Activated CD4-positive, alpha-beta T cell treated with anti-CD3 and anti-CD28 coated beads, Interleukin-2, amount 10 ng/mL, durations not matched to agents 7 days and 5 days (primary cell): ENCODE measurements around the gene HYAL3. TPM values are rescaled to one million over a fixed set of nuclear protein-coding genes. Genes with fewer than 3 reads are reported as not detected.
A peak's percentile ranks its signal among the peaks of the same experiment; 100 is the strongest.

Experiments
- CTCF ChIA-PET: fragments of 350-600 bp; sonication (Branson Sonifier 250); formaldehyde crosslinking; loops from one replicate; lab custom pipeline; 2021; ENCODE audit warnings: antibody characterized with exemption; lab: Charles Lee
- POLR2A ChIA-PET: fragments of 350-600 bp; sonication (Branson Sonifier 250); formaldehyde crosslinking; loops from one replicate; lab custom pipeline; 2021; ENCODE audit warnings: antibody characterized with exemption; lab: Charles Lee
- DNase-seq: peaks from one replicate; pipeline ENCODE4 v3.0.0-alpha.2; 2020
- H3K27ac Mint-ChIP-seq: one replicate; pipeline ENCODE4 v1.8.0; 2021; ENCODE audit warnings: mild to moderate bottlenecking, moderate library complexity, mixed read lengths
- H3K27me3 Mint-ChIP-seq: one replicate; pipeline ENCODE4 v1.8.0; 2021; ENCODE audit warnings: mixed read lengths
- H3K36me3 Mint-ChIP-seq: one replicate; pipeline ENCODE4 v1.8.0; 2021; ENCODE audit warnings: low read depth, mixed read lengths
- H3K4me1 Mint-ChIP-seq: one replicate; pipeline ENCODE4 v1.8.0; 2021; ENCODE audit warnings: mixed read lengths
- H3K4me3 Mint-ChIP-seq: one replicate; pipeline ENCODE4 v1.8.0; 2021; ENCODE audit warnings: mild to moderate bottlenecking, moderate library complexity, mixed read lengths
- H3K9me3 Mint-ChIP-seq: one replicate; pipeline ENCODE4 v1.8.0; 2021; ENCODE audit warnings: mixed read lengths
- total RNA-seq, 2 experiments: library from RNA; stranded (reverse); gene quantifications; one replicate each; pipeline ENCODE4 v1.2.3, GENCODE V29; 2021

HYAL3 gene
- total RNA-seq, 2 experiments from 2014 or later = 9.2 to 10.9 TPM

- H3K4me3 Mint-ChIP-seq = peak overlapping the region; percentile 51
- CTCF ChIA-PET = interaction anchor here (1.1 to 1.4 kb wide), 2 partner anchors 10 to 51 kb away, joined by 4 to 7 read pairs; no protein-coding TSS in a partner anchor
- POLR2A ChIA-PET = no interaction called here
- no peaks in the 10 kb centered on the region for H3K9me3 Mint-ChIP-seq
- peaks cover 19% of the 10 kb centered on the region for H3K36me3 Mint-ChIP-seq
- DNase-seq = peak; percentile 5
- H3K4me1 Mint-ChIP-seq = peaks cover 29% of the 10 kb centered on the region
- H3K27me3 Mint-ChIP-seq = no peaks in the 10 kb centered on the region
- no peak overlapping the region for H3K27ac Mint-ChIP-seq
Observed at GRCh38 chr3:50326182-50326541, 27.0 kb upstream of the HYAL3 start.

GRCh38 chr3:50325497-50326181 lies 26.4 kb upstream of the HYAL3 start:
- ChIA-PET CTCF (interaction anchor here (1.1 to 3.4 kb wide), 3 partner anchors 11 to 51 kb away, joined by 4 to 19 read pairs (median 7); partner anchors contain the start of genes HYAL3 and NAA80), POLR2A (no interaction called here)
- Mint-ChIP-seq H3K27ac (no peak overlapping the region), H3K4me1 (peaks cover 30% of the 10 kb centered on the region), H3K4me3 (peak overlapping the region; percentile 51), H3K9me3 (no peaks in the 10 kb centered on the region), H3K36me3 (peaks cover 14% of the 10 kb centered on the region), H3K27me3 (no peaks in the 10 kb centered on the region)
- DNase-seq = peak; percentile 5

GRCh38 chr3:50325113-50325480 lies 25.9 kb upstream of the HYAL3 start:
- Mint-ChIP-seq H3K4me3 (no peak overlapping the region), H3K4me1 (peaks cover 35% of the 10 kb centered on the region), H3K36me3 (peaks cover 10% of the 10 kb centered on the region), H3K9me3 (no peaks in the 10 kb centered on the region), H3K27me3 (no peaks in the 10 kb centered on the region), H3K27ac (no peak overlapping the region)
- POLR2A ChIA-PET = no interaction called here
- peak; percentile 6 for DNase-seq
- CTCF ChIA-PET = interaction anchor here (0.5 to 4.2 kb wide), 7 partner anchors 9 to 377 kb away, joined by 3 to 52 read pairs (median 3); partner anchors contain the start of genes CYB561D2, HYAL3, NAA80 and NPRL2

GRCh38 chr3:50324351-50325112 lies 25.3 kb upstream of the HYAL3 start:
- Mint-ChIP-seq H3K4me1 (peaks cover 40% of the 10 kb centered on the region), H3K9me3 (no peaks in the 10 kb centered on the region), H3K4me3 (no peak overlapping the region), H3K27me3 (no peaks in the 10 kb centered on the region), H3K27ac (peak overlapping the region; percentile 3), H3K36me3 (peaks cover 4% of the 10 kb centered on the region)
- DNase-seq = peak; percentile 67
- ChIA-PET CTCF (interaction anchor here (0.5 to 4.2 kb wide), 12 partner anchors 9 to 376 kb away, joined by 3 to 52 read pairs (median 4); partner anchors contain the start of genes CYB561D2, HYAL3, NAA80 and NPRL2), POLR2A (no interaction called here)

- peak overlapping the region; percentile 50 for H3K27ac Mint-ChIP-seq
- no peaks in the 10 kb centered on the region for H3K9me3 Mint-ChIP-seq
- ChIA-PET CTCF (interaction anchor here (0.6 to 4.2 kb wide), 11 partner anchors 8 to 95 kb away, joined by 3 to 52 read pairs (median 4); partner anchors contain the start of genes CYB561D2, HYAL3, NAA80 and NPRL2), POLR2A (interaction anchor here (0.6 kb wide), 1 partner anchor 99 kb away, joined by 4 read pairs; no protein-coding TSS in a partner anchor)
- H3K27me3 Mint-ChIP-seq = no peaks in the 10 kb centered on the region
- no peak overlapping the region for H3K4me3 Mint-ChIP-seq
- H3K36me3 Mint-ChIP-seq = peaks cover 4% of the 10 kb centered on the region
- peaks cover 43% of the 10 kb centered on the region for H3K4me1 Mint-ChIP-seq
- DNase-seq = peak; percentile 5
Observed at GRCh38 chr3:50323614-50324199, 24.5 kb upstream of the HYAL3 start.

GRCh38 chr3:50323092-50323600 lies 23.9 kb upstream of the HYAL3 start:
- peak; percentile 5 for DNase-seq
- Mint-ChIP-seq H3K4me3 (peak overlapping the region; percentile 6), H3K27me3 (no peaks in the 10 kb centered on the region), H3K36me3 (no peaks in the 10 kb centered on the region), H3K4me1 (peaks cover 41% of the 10 kb centered on the region), H3K27ac (no peak overlapping the region), H3K9me3 (no peaks in the 10 kb centered on the region)
- CTCF ChIA-PET = interaction anchor here (1.5 to 4.2 kb wide), 5 partner anchors 9 to 28 kb away, joined by 5 to 52 read pairs (median 7); partner anchors contain the start of genes HYAL3 and NAA80
- POLR2A ChIA-PET = interaction anchor here (0.6 kb wide), 1 partner anchor 98 kb away, joined by 4 read pairs; no protein-coding TSS in a partner anchor

- peak; percentile 5 for DNase-seq
- peak within 1 kb of the TSS; percentile 97 for H3K27ac Mint-ChIP-seq
- CTCF ChIA-PET = interaction anchor here (1.5 to 4.2 kb wide), 5 partner anchors 9 to 27 kb away, joined by 5 to 52 read pairs (median 7); partner anchors contain the start of genes HYAL3 and NAA80
- no peaks in the 10 kb centered on the region for H3K27me3 Mint-ChIP-seq
- H3K4me3 Mint-ChIP-seq = peak within 1 kb of the TSS; percentile 75
- H3K4me1 Mint-ChIP-seq = peaks cover 39% of the 10 kb centered on the region
- POLR2A ChIA-PET = no interaction called here
- no peaks in the 10 kb centered on the region for H3K36me3 Mint-ChIP-seq
- H3K9me3 Mint-ChIP-seq = no peaks in the 10 kb centered on the region
Observed at GRCh38 chr3:50322386-50323091, 23.3 kb upstream of the HYAL3 start, which contains the start of gene HYAL2. Gene HYAL2 (minus strand): TSS chr3:50322745. CDS start chr3:50320489, 2,256 bp downstream.

GRCh38 chr3:50322115-50322385 lies 22.8 kb upstream of the HYAL3 start:
- no peaks in the 10 kb centered on the region for H3K9me3 Mint-ChIP-seq
- no peak for DNase-seq
- H3K27me3 Mint-ChIP-seq = no peaks in the 10 kb centered on the region
- POLR2A ChIA-PET = interaction anchor here (0.7 kb wide), 1 partner anchor 23 kb away, joined by 3 read pairs; the partner anchor contains the start of gene ZMYND10
- H3K27ac Mint-ChIP-seq = no peak overlapping the region
- H3K36me3 Mint-ChIP-seq = no peaks in the 10 kb centered on the region
- H3K4me3 Mint-ChIP-seq = peak overlapping the region; percentile 75
- CTCF ChIA-PET = interaction anchor here (1.7 to 4.2 kb wide), 4 partner anchors 8 to 27 kb away, joined by 5 to 52 read pairs (median 13); partner anchors contain the start of genes HYAL3 and NAA80
- H3K4me1 Mint-ChIP-seq = peaks cover 39% of the 10 kb centered on the region

- no peaks in the 10 kb centered on the region for H3K9me3 Mint-ChIP-seq
- DNase-seq = peak; percentile 86
- CTCF ChIA-PET = interaction anchor here (1.4 to 4.2 kb wide), 3 partner anchors 13 to 26 kb away, joined by 5 to 52 read pairs (median 7); partner anchors contain the start of genes HYAL3 and NAA80
- peaks cover 40% of the 10 kb centered on the region for H3K4me1 Mint-ChIP-seq
- peak overlapping the region; percentile 75 for H3K4me3 Mint-ChIP-seq
- POLR2A ChIA-PET = interaction anchor here (0.6 to 0.7 kb wide), 2 partner anchors 24 to 38 kb away, joined by 3 read pairs; partner anchors contain the start of gene ZMYND10
- peaks cover under 1% of the 10 kb centered on the region for H3K36me3 Mint-ChIP-seq
- H3K27ac Mint-ChIP-seq = peak overlapping the region; percentile 97
- no peaks in the 10 kb centered on the region for H3K27me3 Mint-ChIP-seq
Observed at GRCh38 chr3:50321336-50322114, 22.3 kb upstream of the HYAL3 start.

- POLR2A ChIA-PET = interaction anchor here (0.6 kb wide), 1 partner anchor 37 kb away, joined by 3 read pairs; no protein-coding TSS in a partner anchor
- H3K27me3 Mint-ChIP-seq = no peaks in the 10 kb centered on the region
- CTCF ChIA-PET = interaction anchor here (0.7 to 4.2 kb wide), 4 partner anchors 14 to 26 kb away, joined by 4 to 52 read pairs (median 6); partner anchors contain the start of genes HYAL3 and NAA80
- H3K9me3 Mint-ChIP-seq = no peaks in the 10 kb centered on the region
- DNase-seq = peak; percentile 65
- H3K36me3 Mint-ChIP-seq = peaks cover 4% of the 10 kb centered on the region
- H3K4me1 Mint-ChIP-seq = peaks cover 45% of the 10 kb centered on the region
- peak overlapping the region; percentile 82 for H3K4me3 Mint-ChIP-seq
- H3K27ac Mint-ChIP-seq = peak overlapping the region; percentile 83
Observed at GRCh38 chr3:50320853-50321335, 21.7 kb upstream of the HYAL3 start.
